ENCODE measurements around the gene ATP2B1. TPM values are rescaled to one million over a fixed set of nuclear protein-coding genes. Genes with fewer than 3 reads are reported as not detected.

ATP2B1 gene
- total and polyA plus RNA-seq, 4 donors, result 8.5 to 120 (median 24.5) TPM

DNA sequence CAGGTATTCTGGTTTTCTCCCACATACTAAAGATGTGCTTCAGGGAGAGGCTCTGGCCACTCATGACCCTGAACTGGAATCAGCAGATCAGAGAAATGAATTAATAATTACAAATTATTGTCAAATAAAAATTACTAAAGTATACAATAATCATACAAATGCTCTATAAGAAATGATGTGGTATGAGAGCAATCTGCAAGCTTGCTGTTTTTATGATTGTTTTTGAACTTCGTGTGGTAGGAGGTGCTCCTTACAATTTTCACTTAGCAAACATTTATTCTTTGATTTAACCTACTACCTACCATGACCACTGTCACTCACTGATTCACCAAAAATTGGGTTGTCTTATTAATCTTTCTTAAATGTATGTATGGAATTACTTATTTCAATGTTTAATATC is 16.2 kb downstream of the ATP2B1 start:
- Histone ChIP-seq H3K9me3 (ENCODE audit: control insufficient read depth in 4 of 4, insufficient read depth in 3 of 4, low read length in 3 of 4) (no peaks in the 10 kb centered on the region), H3K9ac (ENCODE audit: insufficient read depth in 1 of 2, low read length in 2 of 2) (no peak overlapping the region), H3K27ac (ENCODE audit: low read depth in 1 of 2, low read length in 1 of 2) (no peak overlapping the region), H3K27me3 (ENCODE audit: control insufficient read depth in 3 of 3, insufficient read depth in 3 of 3, low read length in 2 of 3) (no peaks in the 10 kb centered on the region), H3K36me3 (ENCODE audit: control insufficient read depth in 4 of 4, insufficient read depth in 4 of 4, low read length in 4 of 4) (no peaks in the 10 kb centered on the region), H3K4me1 (ENCODE audit: control insufficient read depth in 5 of 5, insufficient read depth in 5 of 5, low read length in 5 of 5) (peaks cover 0 to 67% (median 11%) of the 10 kb centered on the region in 5 donors), H3K4me3 (no peak overlapping the region)
- no peak for ATAC-seq (ENCODE audit: insufficient read depth, low FRiP score)
- no peak for DNase-seq
- 58 to 83% methylated on average over 1 of the region's 1 CpG for WGBS, 2 donors
- TF ChIP-seq, protein P1, sequence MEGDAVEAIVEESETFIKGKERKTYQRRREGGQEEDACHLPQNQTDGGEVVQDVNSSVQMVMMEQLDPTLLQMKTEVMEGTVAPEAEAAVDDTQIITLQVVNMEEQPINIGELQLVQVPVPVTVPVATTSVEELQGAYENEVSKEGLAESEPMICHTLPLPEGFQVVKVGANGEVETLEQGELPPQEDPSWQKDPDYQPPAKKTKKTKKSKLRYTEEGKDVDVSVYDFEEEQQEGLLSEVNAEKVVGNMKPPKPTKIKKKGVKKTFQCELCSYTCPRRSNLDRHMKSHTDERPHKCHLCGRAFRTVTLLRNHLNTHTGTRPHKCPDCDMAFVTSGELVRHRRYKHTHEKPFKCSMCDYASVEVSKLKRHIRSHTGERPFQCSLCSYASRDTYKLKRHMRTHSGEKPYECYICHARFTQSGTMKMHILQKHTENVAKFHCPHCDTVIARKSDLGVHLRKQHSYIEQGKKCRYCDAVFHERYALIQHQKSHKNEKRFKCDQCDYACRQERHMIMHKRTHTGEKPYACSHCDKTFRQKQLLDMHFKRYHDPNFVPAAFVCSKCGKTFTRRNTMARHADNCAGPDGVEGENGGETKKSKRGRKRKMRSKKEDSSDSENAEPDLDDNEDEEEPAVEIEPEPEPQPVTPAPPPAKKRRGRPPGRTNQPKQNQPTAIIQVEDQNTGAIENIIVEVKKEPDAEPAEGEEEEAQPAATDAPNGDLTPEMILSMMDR (IDR thresholded peaks at IDR 0.05; ENCODE audit: control extremely low read depth, extremely low read depth), result no peak

DNA sequence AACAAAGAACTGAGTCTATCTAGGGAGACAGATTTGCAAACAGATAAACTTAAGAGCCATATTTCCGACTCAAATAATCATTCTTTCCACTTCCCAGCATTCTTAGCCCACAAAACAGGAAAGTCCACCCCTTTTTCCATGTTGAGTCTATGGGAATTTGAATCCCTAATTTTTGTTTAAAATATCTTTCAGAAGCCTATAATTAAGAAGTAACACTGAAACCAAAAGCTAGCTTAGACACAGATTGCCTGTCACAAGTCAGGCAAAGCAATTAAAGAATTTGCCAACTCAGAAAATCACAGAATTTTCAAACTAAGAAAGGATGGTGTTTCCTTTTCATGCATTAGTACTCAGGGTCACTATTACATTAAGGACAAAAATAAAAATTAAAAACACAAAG is 17.0 kb downstream of the ATP2B1 start:
- H3K9me3 ChIP-seq (ENCODE audit: control insufficient read depth in 4 of 4, insufficient read depth in 3 of 4, low read length in 3 of 4), result no peaks in the 10 kb centered on the region
- no peaks in the 10 kb centered on the region for H3K36me3 ChIP-seq (ENCODE audit: control insufficient read depth in 4 of 4, insufficient read depth in 4 of 4, low read length in 4 of 4)
- no peak overlapping the region for H3K4me3 ChIP-seq
- no peaks in the 10 kb centered on the region for H3K27me3 ChIP-seq (ENCODE audit: control insufficient read depth in 3 of 3, insufficient read depth in 3 of 3, low read length in 2 of 3)
- ATAC-seq (ENCODE audit: insufficient read depth, low FRiP score) (no peak), DNase-seq (peak in 1 of 3 donors; percentile 27)
- H3K4me1 ChIP-seq (ENCODE audit: control insufficient read depth in 5 of 5, insufficient read depth in 5 of 5, low read length in 5 of 5), result peaks cover 0 to 67% (median 11%) of the 10 kb centered on the region in 5 donors
- 65 to 66% methylated on average over 1 of the region's 1 CpG for WGBS, 2 donors
- no peak overlapping the region for H3K27ac ChIP-seq (ENCODE audit: low read depth in 1 of 2, low read length in 1 of 2)
- H3K9ac ChIP-seq (ENCODE audit: insufficient read depth in 1 of 2, low read length in 2 of 2), result no peak overlapping the region
- TF ChIP-seq, protein P1 (IDR thresholded peaks at IDR 0.05; ENCODE audit: control extremely low read depth, extremely low read depth), result no peak

DNA sequence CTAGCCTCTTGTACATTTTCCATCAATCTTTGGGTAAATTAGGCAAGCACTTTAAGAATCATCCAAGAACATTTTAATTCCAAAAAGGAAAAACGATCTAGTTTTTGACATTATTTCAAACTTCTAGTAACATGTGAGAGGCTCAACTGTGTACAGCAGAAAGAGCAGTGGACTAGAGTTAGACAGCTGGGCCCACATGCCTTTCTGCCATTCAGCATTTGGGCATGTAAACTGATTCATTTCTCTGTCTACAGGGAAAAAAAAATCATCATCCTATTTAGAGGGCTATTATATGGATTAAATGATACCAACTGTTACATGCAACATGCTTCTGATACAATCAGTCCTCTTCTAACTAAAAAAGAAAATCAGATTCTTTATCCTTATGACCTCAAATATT is 17.7 kb downstream of the ATP2B1 start:
- Histone ChIP-seq H3K9me3 (ENCODE audit: control insufficient read depth in 4 of 4, insufficient read depth in 3 of 4, low read length in 3 of 4) (no peaks in the 10 kb centered on the region), H3K9ac (ENCODE audit: insufficient read depth in 1 of 2, low read length in 2 of 2) (no peak overlapping the region)

More for the DNA sequence above, 17.7 kb downstream of the ATP2B1 start:
- TF ChIP-seq, protein P1 (IDR thresholded peaks at IDR 0.05; ENCODE audit: control extremely low read depth, extremely low read depth), result no peak
- Histone ChIP-seq H3K36me3 (ENCODE audit: control insufficient read depth in 4 of 4, insufficient read depth in 4 of 4, low read length in 4 of 4) (no peaks in the 10 kb centered on the region), H3K27me3 (ENCODE audit: control insufficient read depth in 3 of 3, insufficient read depth in 3 of 3, low read length in 2 of 3) (no peaks in the 10 kb centered on the region), H3K4me3 (no peak overlapping the region), H3K27ac (ENCODE audit: low read depth in 1 of 2, low read length in 1 of 2) (no peak overlapping the region), H3K4me1 (ENCODE audit: control insufficient read depth in 5 of 5, insufficient read depth in 5 of 5, low read length in 5 of 5) (peaks cover 0 to 63% (median 11%) of the 10 kb centered on the region in 5 donors)
- DNase-seq, result peak in 2 of 3 donors; percentile 49 to 51
- no peak for ATAC-seq (ENCODE audit: insufficient read depth, low FRiP score)
- 62 to 83% methylated on average over 1 of the region's 1 CpG for WGBS, 2 donors

Data from lung (tissue), 12 donors.